HG02763 (cell line): ENCODE results near the gene RAB23.

Experiments used
- ATAC-seq: cut with Tn5 transposase; IDR thresholded peaks from one replicate; pipeline ENCODE4 v1.9.1; 2021; ENCODE audit warnings: mild to moderate bottlenecking, moderate library complexity; ENCODE audit not compliant: unreplicated experiment

RAB23 gene

DNA sequence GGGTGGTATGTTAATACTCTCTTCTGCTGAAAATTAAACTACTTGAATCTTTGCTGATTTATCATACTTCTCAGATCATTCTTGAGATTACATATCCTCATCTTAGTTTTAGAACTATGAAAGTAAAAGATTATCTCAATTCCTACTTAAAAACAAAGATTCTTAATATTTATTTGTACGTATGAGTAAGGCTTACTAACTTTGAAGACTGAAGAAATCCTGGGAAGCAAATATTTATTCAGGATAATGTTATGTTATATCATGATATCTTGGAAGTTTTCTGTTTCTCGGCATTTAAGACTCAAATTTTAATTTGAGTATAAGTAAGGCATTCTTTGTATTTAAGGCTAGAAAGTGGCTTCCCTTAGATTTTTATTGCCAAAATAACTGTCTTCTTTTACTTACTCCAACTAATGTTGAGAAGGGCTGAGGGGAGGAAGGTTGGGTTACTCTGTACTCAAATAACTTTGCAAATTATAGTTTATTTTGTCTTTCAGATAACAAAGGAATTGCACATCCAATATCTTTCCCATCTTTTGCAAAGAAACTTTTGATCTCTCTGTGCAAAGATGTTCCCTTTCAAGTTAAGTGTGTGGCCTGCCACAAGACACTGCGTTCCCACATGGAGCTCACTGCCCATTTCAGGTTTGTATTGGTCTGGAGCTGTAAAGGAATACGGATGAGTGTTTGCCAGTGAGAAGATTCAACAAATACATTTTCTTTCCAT, 80.5 kb downstream of the RAB23 start:
- ATAC-seq = no peak

DNA sequence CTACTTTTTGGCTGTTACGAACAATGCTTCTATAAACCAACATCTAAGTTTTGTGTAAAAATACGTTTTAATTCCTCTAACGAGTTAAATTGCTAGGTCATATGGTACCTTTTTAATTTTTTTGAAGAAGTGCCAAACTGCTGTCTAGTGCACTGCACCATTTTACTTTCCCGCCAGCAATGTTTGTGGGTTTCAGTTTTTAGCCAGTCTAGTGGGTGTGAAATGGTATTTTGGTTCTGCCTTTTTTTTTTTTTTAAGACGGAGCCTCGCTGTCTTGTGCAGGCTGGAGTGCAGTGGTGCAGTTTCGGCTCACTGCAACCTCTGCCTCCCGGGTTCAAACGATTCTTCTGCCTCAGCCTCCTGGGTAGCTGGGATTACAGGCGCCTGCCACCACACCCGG, 84.1 kb downstream of the RAB23 start:
- no peak for ATAC-seq

- no peak for ATAC-seq
Observed at GRCh38 chr6:57137350-57137749, 84.8 kb downstream of the RAB23 start.
